GM13977 (cell line): ENCODE data around the gene IL3.
A peak's percentile ranks its signal among the peaks of the same experiment; 100 is the strongest.

Source experiments
- DNase-seq: peaks from one replicate; pipeline ENCODE4 v3.0.0; 2012; ENCODE audit warnings: low spot score
- in situ Hi-C: fragments of 300-500 bp; cut with MboI; formaldehyde crosslinking; loops from one replicate; pipeline ENCODE4 v1.12.0; 2022; ENCODE audit warnings: low sequenced_read_pairs, low pct_unique_long_range_greater_than_20kb, mixed read lengths, inconsistent platforms; ENCODE audit not compliant: unreplicated experiment
- TF ChIP-seq, protein P1 (sequence below): IDR thresholded peaks from 2 replicates; pipeline ENCODE4 v1.5.1; 2012; ENCODE audit warnings: mild to moderate bottlenecking, control low read depth; ENCODE audit not compliant: insufficient read depth; ENCODE audit errors: extremely low read depth, missing control alignments

IL3 gene

DNA sequence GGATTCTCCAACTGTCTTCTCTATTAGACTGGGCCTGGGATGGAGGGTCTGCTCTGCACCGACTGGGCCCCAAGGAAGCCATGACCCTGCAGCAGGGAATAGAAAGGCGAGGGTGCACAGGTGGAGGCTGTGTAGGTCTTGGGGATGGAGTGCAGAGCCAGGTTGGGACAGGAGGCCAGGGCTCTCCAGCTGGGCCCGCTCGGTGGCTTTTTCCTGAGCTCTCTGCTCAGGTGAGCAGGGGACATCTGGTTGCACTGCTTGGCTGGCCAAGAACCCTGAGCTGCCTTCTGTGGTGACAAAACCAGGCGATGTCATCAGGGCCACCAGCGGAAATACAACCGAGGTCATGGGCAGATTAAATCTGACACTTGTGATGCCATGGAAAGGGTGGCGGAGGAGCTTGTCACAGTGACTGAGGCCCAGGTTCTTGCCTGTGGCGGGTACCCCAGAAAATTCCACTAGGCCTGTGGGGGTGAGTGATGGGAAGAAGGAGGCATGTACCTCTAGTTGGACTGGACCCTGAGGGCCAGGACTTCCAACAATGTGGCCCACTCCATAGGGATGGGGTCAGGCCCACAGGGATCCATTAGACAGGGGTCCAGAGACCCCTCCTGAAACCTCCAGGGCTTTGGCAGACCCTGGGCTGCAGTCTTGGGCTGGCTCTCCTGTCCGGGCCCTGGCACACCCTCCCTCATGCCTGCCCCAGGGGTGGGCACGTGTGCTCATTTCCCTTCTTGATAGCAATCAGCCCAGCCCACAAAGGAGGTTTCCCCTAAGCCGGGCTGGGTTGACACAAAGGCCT, 4.4 kb upstream of the IL3 start:
- peak; percentile 7 for DNase-seq
- in situ Hi-C loops: loop anchor here (25.0 kb wide), 1 partner anchor 306 kb away; the partner anchor contains the start of gene SLC22A5
- TF ChIP-seq, protein P1, sequence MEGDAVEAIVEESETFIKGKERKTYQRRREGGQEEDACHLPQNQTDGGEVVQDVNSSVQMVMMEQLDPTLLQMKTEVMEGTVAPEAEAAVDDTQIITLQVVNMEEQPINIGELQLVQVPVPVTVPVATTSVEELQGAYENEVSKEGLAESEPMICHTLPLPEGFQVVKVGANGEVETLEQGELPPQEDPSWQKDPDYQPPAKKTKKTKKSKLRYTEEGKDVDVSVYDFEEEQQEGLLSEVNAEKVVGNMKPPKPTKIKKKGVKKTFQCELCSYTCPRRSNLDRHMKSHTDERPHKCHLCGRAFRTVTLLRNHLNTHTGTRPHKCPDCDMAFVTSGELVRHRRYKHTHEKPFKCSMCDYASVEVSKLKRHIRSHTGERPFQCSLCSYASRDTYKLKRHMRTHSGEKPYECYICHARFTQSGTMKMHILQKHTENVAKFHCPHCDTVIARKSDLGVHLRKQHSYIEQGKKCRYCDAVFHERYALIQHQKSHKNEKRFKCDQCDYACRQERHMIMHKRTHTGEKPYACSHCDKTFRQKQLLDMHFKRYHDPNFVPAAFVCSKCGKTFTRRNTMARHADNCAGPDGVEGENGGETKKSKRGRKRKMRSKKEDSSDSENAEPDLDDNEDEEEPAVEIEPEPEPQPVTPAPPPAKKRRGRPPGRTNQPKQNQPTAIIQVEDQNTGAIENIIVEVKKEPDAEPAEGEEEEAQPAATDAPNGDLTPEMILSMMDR: no peak

DNA sequence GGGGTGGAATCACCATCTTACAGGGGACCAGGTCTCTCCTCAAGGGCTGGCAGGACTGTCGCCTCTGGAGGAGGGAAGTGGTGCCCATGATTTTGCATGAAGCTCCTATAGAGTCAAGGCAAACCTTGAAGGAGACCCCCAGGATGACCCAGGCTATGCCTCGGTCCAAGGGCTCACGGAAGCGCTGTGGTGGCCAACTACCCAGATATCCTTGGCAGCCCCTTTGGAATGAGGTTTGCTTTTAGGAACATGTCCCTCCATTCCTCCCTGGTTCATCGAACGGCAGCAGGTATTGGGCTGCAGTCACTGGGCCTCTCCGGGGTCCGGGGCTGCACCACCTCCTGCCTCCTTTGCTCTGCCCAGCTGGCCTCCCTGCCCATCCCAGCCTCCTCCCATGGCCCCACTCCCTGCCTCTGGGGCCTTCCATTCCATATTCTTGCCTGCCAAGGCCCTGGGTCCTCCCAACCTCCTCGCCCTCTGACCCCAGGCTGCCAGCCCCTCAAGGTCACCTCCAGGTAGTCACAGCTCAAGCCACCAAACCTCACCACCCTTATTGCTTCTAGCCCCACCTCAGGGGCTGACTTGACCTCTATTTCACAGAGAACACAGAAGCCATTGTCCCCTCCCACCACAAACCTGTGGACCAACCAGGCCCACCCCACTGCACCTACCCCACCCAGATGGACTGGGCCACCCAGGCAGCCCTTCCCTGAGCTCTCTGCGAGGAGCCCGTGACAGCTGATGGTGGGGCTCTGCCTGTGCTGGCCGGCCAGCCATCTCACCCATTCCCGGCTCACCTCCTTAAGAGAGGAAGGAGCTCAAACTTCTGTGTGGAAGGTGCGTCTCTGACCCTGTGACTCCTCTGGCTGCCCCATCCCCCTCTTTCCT, 3.6 kb upstream of the IL3 start:
- DNase-seq: no peak
- TF ChIP-seq, protein P1: no peak
- in situ Hi-C loops: loop anchor here (25.0 kb wide), 1 partner anchor 305 kb away; the partner anchor contains the start of gene SLC22A5

DNA sequence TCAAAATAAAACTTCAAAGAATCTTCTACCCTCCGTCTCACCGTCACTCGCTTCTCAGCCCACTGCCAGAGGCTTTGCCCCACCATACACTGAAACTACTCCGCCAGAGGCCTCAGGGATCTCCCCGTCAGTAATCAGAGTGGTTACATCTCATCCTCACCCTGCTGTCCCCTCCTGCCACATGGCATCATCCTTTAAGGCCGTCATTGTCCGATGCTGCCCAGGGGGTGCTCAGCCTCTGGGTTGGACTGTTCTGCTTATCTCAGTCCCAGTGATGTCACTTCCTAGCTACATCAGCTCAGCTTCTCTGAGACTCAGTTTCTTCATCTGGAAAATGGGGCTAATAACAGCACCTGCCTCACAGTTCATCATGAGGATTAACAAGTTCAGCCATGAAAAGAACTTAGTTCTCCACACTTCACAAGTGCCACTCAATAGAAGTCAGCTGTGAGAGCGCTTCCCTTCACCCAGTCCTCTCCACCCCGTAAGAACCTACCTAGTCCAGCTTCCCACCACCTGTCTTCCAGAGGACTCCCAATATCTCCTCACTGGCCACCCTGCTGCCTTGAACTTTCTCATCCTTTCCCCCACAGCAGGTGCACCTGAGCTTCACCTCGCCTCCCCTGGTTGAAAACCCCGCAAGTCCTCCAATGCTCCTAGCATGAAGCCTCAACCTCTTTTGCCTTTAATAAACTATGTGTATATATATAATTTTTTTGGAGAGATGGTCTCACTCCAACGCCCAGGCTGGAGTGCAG, 2.8 kb upstream of the IL3 start:
- in situ Hi-C loops: loop anchor here (25.0 kb wide), 1 partner anchor 305 kb away; the partner anchor contains the start of gene SLC22A5
- TF ChIP-seq, protein P1: no peak

DNA sequence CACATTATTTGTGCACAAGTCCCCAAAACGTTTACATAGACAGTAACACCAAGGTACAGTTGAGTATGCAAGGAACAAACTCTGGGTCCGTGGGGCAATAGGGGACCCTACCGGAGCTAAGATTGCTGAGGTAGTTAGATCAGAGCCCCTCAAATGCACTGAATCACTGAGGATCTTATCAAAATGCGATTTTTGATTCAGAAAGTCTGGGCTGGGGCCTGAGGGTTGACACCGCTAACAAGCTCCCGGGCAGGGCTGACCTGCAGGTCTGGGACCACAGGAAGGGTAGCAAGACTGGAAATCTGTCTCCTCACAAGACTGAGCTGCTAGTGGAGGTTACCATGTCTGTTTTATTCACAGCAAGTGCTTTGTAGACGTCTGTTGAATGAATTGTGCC, 1.8 kb upstream of the IL3 start:
- in situ Hi-C loops: loop anchor here (25.0 kb wide), 1 partner anchor 304 kb away; the partner anchor contains the start of gene SLC22A5
- DNase-seq: no peak
- TF ChIP-seq, protein P1: no peak

More for the DNA sequence above, 2.8 kb upstream of the IL3 start:
- no peak for DNase-seq

DNA sequence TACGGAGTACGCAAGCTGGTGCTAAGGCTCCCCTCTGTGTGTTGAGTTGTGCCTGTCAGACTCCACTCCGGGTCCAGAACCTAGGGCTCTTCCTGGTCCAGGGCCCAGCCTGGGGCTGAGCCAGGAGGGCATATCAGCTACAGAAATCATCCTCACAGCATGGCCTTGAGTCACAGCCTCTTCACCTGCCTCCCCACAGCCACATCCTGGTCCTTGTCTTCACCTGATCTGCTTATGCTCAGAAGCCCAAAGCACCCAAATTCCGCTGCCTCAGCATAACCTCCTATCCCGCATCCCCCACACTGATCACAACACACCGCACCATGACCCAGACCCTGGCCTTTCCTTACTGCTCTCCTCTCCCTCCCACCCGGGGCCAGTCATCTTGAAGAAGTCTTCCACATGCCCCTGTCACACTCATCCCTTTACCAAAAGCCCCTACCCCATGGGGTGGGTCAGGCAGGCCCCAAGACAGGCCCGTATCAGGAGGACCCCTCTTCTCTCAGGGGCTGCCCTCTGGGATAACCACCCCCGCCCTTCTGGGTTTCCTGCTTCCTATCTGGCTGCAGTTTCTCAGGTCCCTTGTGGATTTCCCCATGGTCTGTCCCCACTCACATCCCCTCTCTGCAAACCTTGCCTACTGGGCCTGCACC, 1.3 kb upstream of the IL3 start:
- TF ChIP-seq, protein P1: no peak
- DNase-seq: no peak
- in situ Hi-C loops: loop anchor here (25.0 kb wide), 1 partner anchor 303 kb away; the partner anchor contains the start of gene SLC22A5
